SU-DHL-6 (cell line): Measurements from ENCODE around the gene WWOX.

Source experiments
- CTCF ChIP-seq: fragments of 200-600 bp; sonication (generic); IDR thresholded peaks from one replicate; pipeline ENCODE4 v1.5.1; 2017; ENCODE audit warnings: antibody characterized with exemption, mild to moderate bottlenecking, low read length, moderate library complexity; ENCODE audit not compliant: insufficient read depth, poor library complexity, severe bottlenecking
- EZH2phosphoT487 ChIP-seq: fragments of 200-600 bp; sonication (generic), shearing (Covaris generic); conservative IDR thresholded peaks from 2 replicates; pipeline ENCODE4 v1.6.1; 2018; ENCODE audit warnings: mild to moderate bottlenecking, antibody characterized with exemption, low read length, moderate library complexity, mixed read lengths

DNA sequence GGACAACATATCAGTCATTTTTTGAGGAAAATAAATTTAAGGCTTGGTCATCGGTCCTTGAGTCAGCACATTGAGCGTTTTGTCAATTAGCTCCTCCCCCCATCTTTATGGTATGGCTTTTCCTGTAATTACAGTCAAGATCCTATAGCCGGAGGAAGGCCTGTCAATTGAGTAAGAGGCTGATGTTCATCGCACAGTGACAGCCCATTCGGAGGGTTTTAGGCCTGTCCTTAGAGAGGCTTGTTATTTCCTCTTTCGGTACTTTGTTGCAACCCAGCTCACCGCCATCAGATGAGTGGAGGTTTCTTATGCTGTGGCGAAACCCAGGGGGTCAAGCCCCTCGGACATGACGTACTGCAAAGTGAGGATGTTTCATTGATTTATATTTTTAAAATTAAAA is 395.2 kb downstream of the WWOX start:
- no peak for TF ChIP-seq CTCF
- TF ChIP-seq EZH2phosphoT487: no peak
